Lower leg skin (tissue), 4 donors: ENCODE data around the gene LRRC37A3. TPM values are rescaled to one million over a fixed set of nuclear protein-coding genes. Genes with fewer than 3 reads are reported as not detected.
"Not testable (repeated sequence)": the region's sequence is repeated elsewhere in the genome, so short reads cannot be mapped to it uniquely, and the experiment has no call there.

Experiments
- DNase-seq, 2 donors: peaks; one replicate each; pipeline ENCODE4 v3.0.0-alpha.2; 2019; ENCODE audit warnings: low spot score in 2 of 2
- H3K4me3 ChIP-seq: fragments of 200-600 bp; sonication (generic); 2 replicates; pipeline ENCODE4 v1.5.1; 2017; ENCODE audit warnings: mild to moderate bottlenecking, low read depth; ENCODE audit not compliant: poor library complexity, severe bottlenecking
- CTCF ChIP-seq, 3 donors: fragments of 450-650 bp; IDR thresholded peaks; one replicate each; pipeline ENCODE4 v1.5.1; 2016; ENCODE audit warnings: antibody characterized with exemption in 3 of 3, mild to moderate bottlenecking in 3 of 3, moderate library complexity in 2 of 3
- POLR2A ChIP-seq, 2 donors: fragments of 450-650 bp; IDR thresholded peaks; one replicate each; pipeline ENCODE4 v1.6.1; 2016 to 2017; ENCODE audit warnings: antibody characterized with exemption in 2 of 2, mild to moderate bottlenecking in 1 of 2, moderate library complexity in 1 of 2
- WGBS, 2 donors: methylation state at CpG; one replicate each; pipeline ENCODE4 v1.1.5; 2018; 5-methylcytosine and 5-hydroxymethylcytosine counted together
- intact Hi-C: fragments of 100-400 bp; cut with DNase I; formaldehyde crosslinking; loops from one replicate; pipeline ENCODE4 v1.15.0; 2023; ENCODE audit warnings: low total_unique reads
- total RNA-seq, 4 donors: library from RNA; depleted of rRNA; stranded (reverse); fragments of >200 nt; gene quantifications; one replicate each; pipeline ENCODE4 v1.1.0, GENCODE V29; 2016

Gene LRRC37A3
- total RNA-seq, 4 donors from 2014 or later: 2.7 to 8.2 (median 5.6) TPM

DNA sequence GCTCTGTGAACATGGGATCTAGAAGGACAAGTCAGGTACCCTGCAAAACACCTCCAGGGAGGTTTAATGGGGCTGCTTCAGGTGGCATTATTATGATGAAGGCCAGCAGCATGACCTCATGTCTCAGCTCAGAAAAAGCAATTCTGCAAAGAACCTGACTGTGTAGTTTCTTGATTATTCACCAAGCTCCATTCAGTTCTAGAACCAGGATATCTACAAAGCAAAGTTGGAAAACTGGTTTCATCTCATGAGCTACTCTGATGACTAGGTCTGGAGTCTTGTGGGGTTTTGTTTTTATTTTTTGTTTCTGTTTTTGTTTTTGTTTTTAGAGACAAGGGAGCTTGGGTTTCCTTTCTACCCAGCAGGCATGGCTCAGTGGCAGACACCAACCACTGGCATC, 19.0 kb upstream of the LRRC37A3 start:
- DNase-seq: no peak
- TF ChIP-seq POLR2A (IDR thresholded peaks at IDR 0.05) (no peak), CTCF (IDR thresholded peaks at IDR 0.05) (no peak)
- no peak overlapping the region for H3K4me3 ChIP-seq
- intact Hi-C loops: no loop called here

DNA sequence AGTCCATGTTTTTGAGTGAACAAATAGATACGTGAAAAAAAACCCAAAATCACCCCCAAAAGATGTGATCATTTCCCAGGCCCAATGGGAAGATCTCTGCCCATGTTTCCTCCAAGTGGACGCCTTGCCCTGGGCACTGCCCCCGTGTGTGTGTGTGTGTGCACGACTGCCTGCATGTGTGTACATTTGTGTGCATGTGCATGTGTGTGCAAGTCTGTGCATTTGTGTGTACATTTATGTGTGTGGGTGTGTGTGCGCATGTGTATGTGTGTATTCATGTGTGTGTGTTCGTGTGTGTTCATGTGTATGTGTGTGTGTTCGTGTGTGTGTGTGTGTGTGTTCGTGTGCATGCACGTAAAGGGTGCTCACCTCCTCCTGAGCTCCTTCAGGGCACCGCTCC, 16.8 kb upstream of the LRRC37A3 start:
- peak in 1 of 2 donors; percentile 66 for DNase-seq
- H3K4me3 ChIP-seq: no peak overlapping the region
- WGBS, 2 donors: 88 to 91% methylated on average over 10 of the region's 10 CpGs
- TF ChIP-seq POLR2A (IDR thresholded peaks at IDR 0.05) (no peak), CTCF (IDR thresholded peaks at IDR 0.05) (no peak)
- intact Hi-C loops: no loop called here

- WGBS, 2 donors: 94 to 95% methylated on average over 6 of the region's 6 CpGs
- intact Hi-C loops, H3K4me3 ChIP-seq: not testable (repeated sequence)
- peak in 1 of 2 donors; percentile 63 for DNase-seq
Observed at GRCh38 chr17:64934284-64934778, 15.1 kb upstream of the LRRC37A3 start.

DNA sequence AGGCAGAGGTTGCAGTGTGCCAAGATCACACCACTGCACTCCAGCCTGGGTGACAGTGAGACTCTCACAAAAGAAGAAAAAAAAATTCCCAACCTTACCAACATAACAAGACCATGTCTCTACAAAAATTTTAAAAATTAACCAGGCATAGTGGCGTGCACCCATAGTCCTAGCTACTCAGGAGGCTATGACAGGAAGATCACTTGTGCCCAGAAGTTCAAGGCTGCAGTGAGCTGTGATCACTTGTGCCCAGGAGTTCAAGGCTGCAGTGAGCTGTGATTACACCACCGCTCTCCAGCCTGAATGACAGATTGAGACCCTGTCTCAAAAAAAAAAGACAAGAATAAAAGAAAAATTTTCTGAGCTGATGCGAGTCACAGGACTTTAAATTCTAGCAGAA, 13.6 kb upstream of the LRRC37A3 start:
- DNase-seq, H3K4me3 ChIP-seq, intact Hi-C loops: not testable (repeated sequence)
- WGBS, 2 donors: 92% methylated on average over 3 of the region's 3 CpGs

- intact Hi-C loops: not testable (repeated sequence)
- 82 to 86% methylated on average over 7 of the region's 7 CpGs for WGBS, 2 donors
Observed at GRCh38 chr17:64930374-64930773, 11.1 kb upstream of the LRRC37A3 start.

GRCh38 chr17:64929419-64930209, 10.3 kb upstream of the LRRC37A3 start:
- 81 to 89% methylated on average over 5 to 6 of the region's 6 CpGs for WGBS, 2 donors
- intact Hi-C loops, DNase-seq, H3K4me3 ChIP-seq: not testable (repeated sequence)

More at GRCh38 chr17:64930374-64930773, 11.1 kb upstream of the LRRC37A3 start:
- not testable (repeated sequence) for H3K4me3 ChIP-seq, DNase-seq

- intact Hi-C loops, H3K4me3 ChIP-seq, DNase-seq: not testable (repeated sequence)
- WGBS, 2 donors: 81 to 87% methylated on average over 3 of the region's 3 CpGs
Observed at GRCh38 chr17:64928701-64929100, 9.4 kb upstream of the LRRC37A3 start.

- DNase-seq, intact Hi-C loops, H3K4me3 ChIP-seq: not testable (repeated sequence)
- WGBS, 2 donors: 0 to 2% methylated on average over 2 of the region's 2 CpGs
- peak in 1 of 3 donors; percentile 40 for TF ChIP-seq CTCF (IDR thresholded peaks at IDR 0.05)
Observed at GRCh38 chr17:64927444-64927843, 8.2 kb upstream of the LRRC37A3 start.

DNA sequence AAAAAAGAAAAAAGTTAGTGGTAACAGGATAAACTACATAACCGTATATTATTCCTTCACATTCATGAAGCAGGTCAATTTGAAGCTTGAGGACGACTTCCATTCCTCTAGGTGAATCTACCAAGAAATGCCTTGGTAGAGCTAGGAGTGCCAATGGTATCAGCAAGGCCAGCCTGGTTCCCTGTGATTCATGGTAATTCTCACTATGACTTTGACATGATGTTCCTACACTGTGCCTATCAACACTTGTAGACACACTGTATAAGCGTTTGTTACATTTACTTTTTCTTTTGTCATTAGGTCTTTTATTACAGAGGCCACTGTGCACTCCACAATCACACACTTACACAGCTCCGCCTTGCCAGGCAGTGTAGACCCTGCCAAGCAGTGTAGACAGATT, 7.2 kb upstream of the LRRC37A3 start:
- DNase-seq, intact Hi-C loops, H3K4me3 ChIP-seq: not testable (repeated sequence)
- WGBS, 2 donors: 88 to 92% methylated on average over 4 of the region's 4 CpGs

DNA sequence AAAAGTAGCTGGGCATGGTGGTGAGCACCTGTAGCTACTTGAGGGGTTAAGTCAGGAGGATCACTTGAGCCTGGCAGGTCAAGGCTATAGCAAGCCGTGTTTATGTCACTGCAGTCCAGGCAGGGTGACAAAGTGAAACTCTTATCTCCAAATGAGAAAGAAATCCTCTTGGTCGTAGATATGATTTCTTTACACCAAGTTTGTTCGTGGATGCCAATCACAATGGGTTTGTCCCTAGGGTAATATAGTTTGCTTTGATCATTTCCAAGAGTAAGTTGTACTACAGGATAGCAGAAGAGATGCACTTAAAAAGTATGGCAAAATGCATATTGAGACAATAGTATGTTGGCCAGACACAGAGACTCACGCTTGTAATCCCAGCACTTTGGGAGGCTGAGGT, 6.0 kb upstream of the LRRC37A3 start:
- 88 to 95% methylated on average over 4 of the region's 4 CpGs for WGBS, 2 donors
- H3K4me3 ChIP-seq, DNase-seq, intact Hi-C loops: not testable (repeated sequence)

- DNase-seq, intact Hi-C loops, H3K4me3 ChIP-seq: not testable (repeated sequence)
- 78 to 87% methylated on average over 6 of the region's 6 CpGs for WGBS, 2 donors
Observed at GRCh38 chr17:64923051-64923568, 3.8 kb upstream of the LRRC37A3 start.
